GM12878 (cell line): ENCODE measurements around the gene F12.

Source experiments
- ASH2L ChIP-seq: fragments of 300-600, 200-600 bp; sonication (generic); IDR thresholded peaks from 2 replicates; pipeline ENCODE4 v1.6.1; 2017; ENCODE audit warnings: low read depth, mild to moderate bottlenecking, borderline replicate concordance
- BRCA1 ChIP-seq: IDR thresholded peaks from 2 replicates; pipeline ENCODE4 v1.6.1; 2011; ENCODE audit warnings: low read depth, low read length, improper control_type of control experiment
- CTCF ChIP-seq, 3 experiments: IDR thresholded peaks in 2 of 3; conservative IDR thresholded peaks in 1 of 3; 2 replicates each; pipeline ENCODE4 v1.5.1; 2011; ENCODE audit warnings: low read depth in 3 of 3, low read length in 3 of 3, mild to moderate bottlenecking in 3 of 3, control low read depth in 2 of 3, moderate library complexity in 2 of 3, inconsistent platforms in 1 of 3, mixed read lengths in 1 of 3; ENCODE audit not compliant: control insufficient read depth in 2 of 3, insufficient read depth in 1 of 3; ENCODE audit errors: extremely low read depth in 1 of 3
- ELK1 ChIP-seq: IDR thresholded peaks from 2 replicates; pipeline ENCODE4 v1.6.1; 2012; ENCODE audit warnings: low read depth, low read length, improper control_type of control experiment
- EZH2 ChIP-seq: IDR thresholded peaks from 2 replicates; pipeline ENCODE4 v1.6.1; 2012; ENCODE audit warnings: low read depth, mild to moderate bottlenecking, control low read depth, inconsistent platforms, low read length, borderline replicate concordance; ENCODE audit not compliant: control insufficient read depth
- FOXM1 ChIP-seq: IDR thresholded peaks from 2 replicates; pipeline ENCODE4 v1.6.1; 2012; ENCODE audit warnings: low read depth, mild to moderate bottlenecking, inconsistent platforms, low read length, moderate library complexity
- MAX ChIP-seq: IDR thresholded peaks from 2 replicates; pipeline ENCODE4 v1.6.1; 2012; ENCODE audit warnings: low read depth, low read length, improper control_type of control experiment
- MYB ChIP-seq: fragments of 150-350 bp; IDR thresholded peaks from 2 replicates; pipeline ENCODE4 v1.6.1; 2014; ENCODE audit warnings: mild to moderate bottlenecking, low read depth, low read length, borderline replicate concordance
- POLR2AphosphoS5 ChIP-seq: IDR thresholded peaks from 2 replicates; pipeline ENCODE4 v1.6.1; 2011; ENCODE audit warnings: mild to moderate bottlenecking, low read length, inconsistent platforms
- POU2F2 ChIP-seq: IDR thresholded peaks from 3 replicates; pipeline ENCODE4 v1.6.1; 2011; ENCODE audit warnings: low read depth, mild to moderate bottlenecking, low read length, borderline replicate concordance
- REST ChIP-seq: IDR thresholded peaks from 2 replicates; pipeline ENCODE4 v1.6.1; 2012; ENCODE audit warnings: mild to moderate bottlenecking, low read depth, low read length
- SUZ12 ChIP-seq: fragments of 200-600 bp; sonication (generic); IDR thresholded peaks from one replicate; pipeline ENCODE4 v1.6.1; 2018; ENCODE audit warnings: antibody characterized with exemption, mild to moderate bottlenecking; ENCODE audit not compliant: unreplicated experiment
- TCF7 ChIP-seq: IDR thresholded peaks from 2 replicates; pipeline ENCODE4 v1.6.1; 2014; ENCODE audit warnings: antibody characterized with exemption, borderline replicate concordance
- YBX1 ChIP-seq: fragments of 450-650 bp; IDR thresholded peaks from 2 replicates; pipeline ENCODE4 v1.6.1; 2016; ENCODE audit warnings: antibody characterized with exemption

DNA sequence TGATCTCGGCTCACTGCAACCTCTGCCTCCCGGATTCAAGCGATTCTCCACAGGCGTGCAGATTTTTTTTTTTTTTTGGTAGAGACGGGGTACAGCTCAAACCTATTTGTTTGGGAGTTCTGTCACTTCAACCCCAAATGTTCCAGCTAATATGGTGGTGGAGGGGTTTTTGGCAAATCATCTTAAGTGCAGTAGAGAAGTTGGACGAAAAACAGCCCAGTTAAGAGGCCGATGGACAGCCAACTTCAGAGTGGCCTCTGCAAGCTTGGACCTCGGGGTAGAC is 36.5 kb upstream of the F12 start:
- TF ChIP-seq CTCF (IDR thresholded peaks at IDR 0.05 in 2 of 3, conservative IDR thresholded peaks at IDR 0.05 in 1 of 3; ENCODE audit: control insufficient read depth in 2 of 3, extremely low read depth in 1 of 3, insufficient read depth in 1 of 3, low read depth in 3 of 3, low read length in 3 of 3) (no peak), MYB (no peak), ASH2L (no peak), TCF7 (no peak), ELK1 (no peak), POLR2AphosphoS5 (no peak), BRCA1 (no peak), FOXM1 (no peak), POU2F2 (no peak), EZH2 (no peak), REST (no peak), YBX1 (no peak), SUZ12 (no peak), MAX (no peak)
